SK-N-SH (cell line): Measurements from ENCODE around the gene KRTAP5-9. TPM values are rescaled to one million over a fixed set of nuclear protein-coding genes. Genes with fewer than 3 reads are reported as not detected.

ENCODE experiments used
- CTCF ChIA-PET: fragments of 300-600, 350-600 bp; formaldehyde crosslinking; extraction: SDS; loops from one replicate; lab custom pipeline; 2021; lab: Yijun Ruan, JAX
- POLR2A ChIA-PET: fragments of 350-600 bp; sonication (Branson Sonifier 250); formaldehyde crosslinking; extraction: SDS; loops from one replicate; lab custom pipeline; 2020; ENCODE audit warnings: antibody characterized with exemption, inconsistent platforms; lab: Yijun Ruan, JAX
- DNase-seq: peaks from one replicate; pipeline ENCODE4 v3.0.0; 2012
- H2AFZ ChIP-seq: fragments of 200-600 bp; sonication (generic); 2 replicates; pipeline ENCODE4 v1.8.1; 2016; ENCODE audit warnings: antibody characterized with exemption, mild to moderate bottlenecking, low read depth
- H3F3A ChIP-seq: fragments of 200-600 bp; sonication (generic); replicated peaks from 2 replicates; pipeline ENCODE3; 2016; ENCODE audit warnings: antibody characterized with exemption, mild to moderate bottlenecking; ENCODE audit not compliant: insufficient read depth
- H3K27ac ChIP-seq, 2 experiments: fragments of 200-500 bp in 1 of 2; fragments of 200-600 bp in 1 of 2; sonication (Bioruptor generic) in 1 of 2; sonication (generic), shearing (Covaris generic) in 1 of 2; 2 replicates each; pipeline versions ENCODE4 v1.5.1 to v1.6.1; 2014 to 2016; ENCODE audit warnings: low read depth in 2 of 2, inconsistent platforms in 1 of 2, low read length in 1 of 2, mild to moderate bottlenecking in 1 of 2, mixed read lengths in 1 of 2
- H3K27me3 ChIP-seq: fragments of 200-600 bp; sonication (generic), shearing (Covaris generic); 2 replicates; pipeline ENCODE4 v1.6.1; 2016; ENCODE audit warnings: mixed run types; ENCODE audit not compliant: insufficient read depth
- H3K36me3 ChIP-seq, 2 experiments: fragments of 200-500 bp in 1 of 2; fragments of 200-600 bp in 1 of 2; sonication (Bioruptor generic) in 1 of 2; sonication (generic) in 1 of 2; replicated peaks in 1 of 2; 2 replicates each; pipeline versions ENCODE3 to v1.5.1; 2014 to 2016; ENCODE audit warnings: low read length in 1 of 2, mild to moderate bottlenecking in 1 of 2; ENCODE audit not compliant: insufficient read depth in 2 of 2, control insufficient read depth in 1 of 2
- H3K4me1 ChIP-seq, 2 experiments: fragments of 200-500 bp in 1 of 2; fragments of 200-600 bp in 1 of 2; sonication (Bioruptor generic) in 1 of 2; sonication (generic), shearing (Covaris generic) in 1 of 2; 2 replicates each; pipeline versions ENCODE4 v1.5.1 to v1.6.1; 2014 to 2016; ENCODE audit warnings: low read depth in 1 of 2, low read length in 1 of 2, mixed run types in 1 of 2; ENCODE audit not compliant: insufficient read depth in 2 of 2, control insufficient read depth in 1 of 2
- H3K4me2 ChIP-seq: fragments of 200-600 bp; sonication (generic), shearing (Covaris generic); 2 replicates; pipeline ENCODE4 v1.6.1; 2017; ENCODE audit warnings: mixed run types
- H3K4me3 ChIP-seq, 2 experiments: fragments of 200-500 bp in 1 of 2; fragments of 200-600 bp in 1 of 2; sonication (Bioruptor generic) in 1 of 2; sonication (generic), shearing (Covaris generic) in 1 of 2; 2 replicates each; pipeline versions ENCODE4 v1.5.1 to v1.8.1; 2014 to 2016; ENCODE audit warnings: low read depth in 2 of 2, inconsistent platforms in 1 of 2, low read length in 1 of 2, mild to moderate bottlenecking in 1 of 2, mixed read lengths in 1 of 2, moderate library complexity in 1 of 2
- H3K79me2 ChIP-seq: fragments of 200-600 bp; sonication (generic); 2 replicates; pipeline ENCODE4 v1.8.1; 2017; ENCODE audit warnings: mild to moderate bottlenecking; ENCODE audit not compliant: insufficient read depth
- H3K9ac ChIP-seq: fragments of 200-600 bp; sonication (generic); 2 replicates; pipeline ENCODE4 v1.6.1; 2017; ENCODE audit warnings: mixed run types
- H3K9me2 ChIP-seq: fragments of 200-600 bp; sonication (generic); 2 replicates; pipeline ENCODE4 v1.6.1; 2017; ENCODE audit warnings: mixed run types
- H3K9me3 ChIP-seq: fragments of 200-600 bp; sonication (generic); 2 replicates; pipeline ENCODE4 v1.6.1; 2017; ENCODE audit warnings: mixed run types, mild to moderate bottlenecking, moderate library complexity
- H4K20me1 ChIP-seq: fragments of 200-600 bp; sonication (generic); 2 replicates; pipeline ENCODE4 v1.6.1; 2017; ENCODE audit warnings: mild to moderate bottlenecking, mixed run types; ENCODE audit not compliant: insufficient read depth
- CHD2 ChIP-seq: fragments of 150-350 bp; IDR thresholded peaks from 2 replicates; pipeline ENCODE4 v1.6.1; 2018; ENCODE audit warnings: low read length; ENCODE audit not compliant: partially characterized antibody
- ELF1 ChIP-seq: IDR thresholded peaks from 2 replicates; pipeline ENCODE4 v1.4.0; 2012
- FOSL2 ChIP-seq: IDR thresholded peaks from 2 replicates; pipeline ENCODE4 v1.4.0; 2012; ENCODE audit warnings: low read depth, mild to moderate bottlenecking, moderate library complexity, borderline replicate concordance
- FOXJ3 ChIP-seq: sonication (generic); formaldehyde crosslinking; IDR thresholded peaks from 2 replicates; pipeline ENCODE4 v1.5.1; 2020; ENCODE audit warnings: mild to moderate bottlenecking, missing genetic modification reagents
- FOXM1 ChIP-seq: IDR thresholded peaks from 2 replicates; pipeline ENCODE4 v1.4.0; 2012; ENCODE audit warnings: low read depth, mild to moderate bottlenecking
- GABPA ChIP-seq: IDR thresholded peaks from 2 replicates; pipeline ENCODE4 v1.4.0; 2012; ENCODE audit warnings: low read depth, mild to moderate bottlenecking
- GATA2 ChIP-seq: sonication (generic); formaldehyde crosslinking; IDR thresholded peaks from 2 replicates; pipeline ENCODE4 v1.5.0; 2020; ENCODE audit warnings: mild to moderate bottlenecking, missing genetic modification reagents
- JUND ChIP-seq: IDR thresholded peaks from 2 replicates; pipeline ENCODE4 v1.4.0; 2012
- MEF2A ChIP-seq: IDR thresholded peaks from 2 replicates; pipeline ENCODE4 v1.4.0; 2012; ENCODE audit warnings: low read depth, borderline replicate concordance
- MXI1 ChIP-seq: IDR thresholded peaks from 2 replicates; pipeline ENCODE4 v1.6.1; 2012; ENCODE audit warnings: mild to moderate bottlenecking, low read depth, low read length, improper control_type of control experiment
- RAD21 ChIP-seq: IDR thresholded peaks from 2 replicates; pipeline ENCODE4 v1.6.1; 2012; ENCODE audit warnings: mild to moderate bottlenecking, low read length
- TAF1 ChIP-seq: IDR thresholded peaks from 2 replicates; pipeline ENCODE4 v1.6.1; 2012; ENCODE audit warnings: low read depth, mild to moderate bottlenecking, low read length, moderate library complexity, borderline replicate concordance
- TCF12 ChIP-seq: IDR thresholded peaks from 2 replicates; pipeline ENCODE4 v1.4.0; 2012
- YY1 ChIP-seq: IDR thresholded peaks from 2 replicates; pipeline ENCODE4 v1.4.0; 2012; ENCODE audit warnings: low read depth, mild to moderate bottlenecking
- ZBTB33 ChIP-seq: IDR thresholded peaks from 2 replicates; pipeline ENCODE4 v1.4.0; 2012; ENCODE audit warnings: low read depth, borderline replicate concordance
- WGBS: methylation state at CpG from one replicate; pipeline ENCODE4 v1.1.6; 2017; ENCODE audit warnings: low lambda C conversion rate; 5-methylcytosine and 5-hydroxymethylcytosine counted together
- polyA plus RNA-seq, 3 experiments: library from polyadenylated mRNA; depleted of rRNA; stranded (reverse); fragments of >200 nt; gene quantifications; 2 replicates each; pipeline ENCODE4 v1.2.3, GENCODE V29; 2012
- TF ChIP-seq, protein P1 (sequence below): IDR thresholded peaks from 2 replicates; pipeline ENCODE4 v1.4.0; 2012; ENCODE audit warnings: low read depth
- TF ChIP-seq, protein P2 (sequence below): IDR thresholded peaks from 2 replicates; pipeline ENCODE4; 2012
- TF ChIP-seq, protein P3 (sequence below): fragments of 150-350 bp; IDR thresholded peaks from 2 replicates; pipeline ENCODE4 v1.6.1; 2017; ENCODE audit warnings: antibody characterized with exemption, low read length, low read depth, borderline replicate concordance

The KRTAP5-9 gene, protein sequence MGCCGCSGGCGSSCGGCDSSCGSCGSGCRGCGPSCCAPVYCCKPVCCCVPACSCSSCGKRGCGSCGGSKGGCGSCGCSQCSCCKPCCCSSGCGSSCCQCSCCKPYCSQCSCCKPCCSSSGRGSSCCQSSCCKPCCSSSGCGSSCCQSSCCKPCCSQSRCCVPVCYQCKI
- not detected in 2 replicates for polyA plus RNA-seq (2012; rRNA removed)
- not detected in 2 replicates for polyA plus RNA-seq (2012; cell fraction: cytosol; rRNA removed)
- polyA plus RNA-seq (2012; cell fraction: nucleus; rRNA removed): 0.29 and 0.60 TPM in 2 replicates

- Histone ChIP-seq H3K9me2 (no peaks in the 10 kb centered on the region), H2AFZ (no peak within 1 kb of the TSS), H4K20me1 (no peaks in the 10 kb centered on the region), H3K79me2 (no peaks in the 10 kb centered on the region), H3F3A (no peaks in the 10 kb centered on the region), H3K27me3 (no peaks in the 10 kb centered on the region), H3K36me3 (no peaks in the 10 kb centered on the region), H3K9me3 (no peaks in the 10 kb centered on the region), H3K9ac (no peak within 1 kb of the TSS), H3K4me2 (no peak within 1 kb of the TSS), H3K27ac (no peak within 1 kb of the TSS), H3K4me1 (peaks cover 0 to 5% of the 10 kb centered on the region in 2 experiments; a peak in 1 of 4 replicates), H3K4me3 (no peak within 1 kb of the TSS)
- no peak for DNase-seq
- CTCF ChIA-PET: interaction anchor here (0.8 to 1.9 kb wide), 2 partner anchors 16 to 32 kb away, joined by 3 to 6 read pairs; no protein-coding TSS in a partner anchor
- WGBS: 52% methylated on average over 5 of the region's 5 CpGs
- TF ChIP-seq, protein P1, sequence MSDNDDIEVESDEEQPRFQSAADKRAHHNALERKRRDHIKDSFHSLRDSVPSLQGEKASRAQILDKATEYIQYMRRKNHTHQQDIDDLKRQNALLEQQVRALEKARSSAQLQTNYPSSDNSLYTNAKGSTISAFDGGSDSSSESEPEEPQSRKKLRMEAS: no peak
- TF ChIP-seq TCF12: no peak
- no peak for TF ChIP-seq ELF1
- no peak for TF ChIP-seq MEF2A
- no peak for TF ChIP-seq FOSL2
- TF ChIP-seq TAF1: no peak
- no peak for TF ChIP-seq YY1
- no peak for TF ChIP-seq JUND
- TF ChIP-seq CHD2: no peak
- TF ChIP-seq FOXJ3 (CRISPR knock-in tag): no peak
- TF ChIP-seq, protein P2, sequence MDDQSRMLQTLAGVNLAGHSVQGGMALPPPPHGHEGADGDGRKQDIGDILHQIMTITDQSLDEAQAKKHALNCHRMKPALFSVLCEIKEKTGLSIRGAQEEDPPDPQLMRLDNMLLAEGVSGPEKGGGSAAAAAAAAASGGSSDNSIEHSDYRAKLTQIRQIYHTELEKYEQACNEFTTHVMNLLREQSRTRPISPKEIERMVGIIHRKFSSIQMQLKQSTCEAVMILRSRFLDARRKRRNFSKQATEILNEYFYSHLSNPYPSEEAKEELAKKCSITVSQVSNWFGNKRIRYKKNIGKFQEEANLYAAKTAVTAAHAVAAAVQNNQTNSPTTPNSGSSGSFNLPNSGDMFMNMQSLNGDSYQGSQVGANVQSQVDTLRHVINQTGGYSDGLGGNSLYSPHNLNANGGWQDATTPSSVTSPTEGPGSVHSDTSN: no peak
- no peak for TF ChIP-seq GABPA
- TF ChIP-seq, protein P3, sequence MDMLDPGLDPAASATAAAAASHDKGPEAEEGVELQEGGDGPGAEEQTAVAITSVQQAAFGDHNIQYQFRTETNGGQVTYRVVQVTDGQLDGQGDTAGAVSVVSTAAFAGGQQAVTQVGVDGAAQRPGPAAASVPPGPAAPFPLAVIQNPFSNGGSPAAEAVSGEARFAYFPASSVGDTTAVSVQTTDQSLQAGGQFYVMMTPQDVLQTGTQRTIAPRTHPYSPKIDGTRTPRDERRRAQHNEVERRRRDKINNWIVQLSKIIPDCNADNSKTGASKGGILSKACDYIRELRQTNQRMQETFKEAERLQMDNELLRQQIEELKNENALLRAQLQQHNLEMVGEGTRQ: no peak
- TF ChIP-seq FOXM1: no peak
- no peak for TF ChIP-seq MXI1
- TF ChIP-seq GATA2 (CRISPR knock-in tag): no peak
- no peak for TF ChIP-seq ZBTB33
- TF ChIP-seq RAD21: no peak
- POLR2A ChIA-PET: no interaction called here
Observed at GRCh38 chr11:71548120-71548519, at the start of gene KRTAP5-9. KRTAP5-9 (plus strand) TSS chr11:71548420; CDS start chr11:71548658, 238 bp downstream.
